ENCODE data around the gene CKMT2.

- peak in 1 of 2 donors; percentile 11 for TF ChIP-seq CTCF (IDR thresholded peaks at IDR 0.05; ENCODE audit: extremely low read depth in 1 of 2, insufficient read depth in 1 of 2, low read depth in 1 of 2, low read length in 2 of 2)
- TF ChIP-seq POLR2A (IDR thresholded peaks at IDR 0.05; ENCODE audit: low read depth, low read length) = no peak
- TF ChIP-seq EZH2 (IDR thresholded peaks at IDR 0.05; ENCODE audit: borderline replicate concordance, low read depth, low read length, severe bottlenecking) = no peak
- no peak for TF ChIP-seq JUN (IDR thresholded peaks at IDR 0.05; ENCODE audit: borderline replicate concordance, insufficient read depth, insufficient read length, low read depth)
- TF ChIP-seq MAX (IDR thresholded peaks at IDR 0.05; ENCODE audit: insufficient read depth, insufficient read length) = no peak
- no peak for TF ChIP-seq GATA2 (IDR thresholded peaks at IDR 0.05; ENCODE audit: insufficient read depth, insufficient read length, low read depth, low read length)
- no peak for TF ChIP-seq FOS (IDR thresholded peaks at IDR 0.05; ENCODE audit: borderline replicate concordance, insufficient read depth, low read length)
- no peak for TF ChIP-seq POLR2AphosphoS5 (IDR thresholded peaks at IDR 0.05; ENCODE audit: insufficient read depth, low read depth, low read length)
These were observed 26.1 kb upstream of the CKMT2 start for GRCh38 chr5:81207009-81207408.
